ENCODE measurements around the gene OPRM1. TPM values are rescaled to one million over a fixed set of nuclear protein-coding genes. Genes with fewer than 3 reads are reported as not detected.

The OPRM1 gene
- total RNA-seq, 1 donor from 2014 or later: not detected

- Mint-ChIP-seq H3K27me3 (ENCODE audit: unreplicated experiment) (no peaks in the 10 kb centered on the region), H3K27ac (ENCODE audit: unreplicated experiment) (no peak overlapping the region), H3K9me3 (ENCODE audit: unreplicated experiment) (no peaks in the 10 kb centered on the region), H3K4me1 (ENCODE audit: unreplicated experiment) (peaks cover 40% of the 10 kb centered on the region), H3K4me3 (ENCODE audit: unreplicated experiment) (no peak overlapping the region), H3K36me3 (ENCODE audit: low read depth, unreplicated experiment) (no peaks in the 10 kb centered on the region)
- TF ChIP-seq CTCF (IDR thresholded peaks at IDR 0.05; ENCODE audit: unreplicated experiment): no peak
- DNase-seq (ENCODE audit: low spot score): no peak
Measured at GRCh38 chr6:154241581-154241980, 202.5 kb downstream of the OPRM1 start.

GRCh38 chr6:154242617-154243357 is 203.7 kb downstream of the OPRM1 start:
- peaks cover 2% of the 10 kb centered on the region for H3K27me3 Mint-ChIP-seq (ENCODE audit: unreplicated experiment)

GRCh38 chr6:154243793-154244750 is 205.0 kb downstream of the OPRM1 start:
- Mint-ChIP-seq H3K9me3 (ENCODE audit: unreplicated experiment) (no peaks in the 10 kb centered on the region), H3K27ac (ENCODE audit: unreplicated experiment) (peak overlapping the region; percentile 82), H3K27me3 (ENCODE audit: unreplicated experiment) (peaks cover 2% of the 10 kb centered on the region), H3K4me3 (ENCODE audit: unreplicated experiment) (peak overlapping the region; percentile 47), H3K4me1 (ENCODE audit: unreplicated experiment) (peaks cover 57% of the 10 kb centered on the region), H3K36me3 (ENCODE audit: low read depth, unreplicated experiment) (no peaks in the 10 kb centered on the region)
- no peak for TF ChIP-seq CTCF (IDR thresholded peaks at IDR 0.05; ENCODE audit: unreplicated experiment)
- DNase-seq (ENCODE audit: low spot score): no peak

More at GRCh38 chr6:154242617-154243357, 203.7 kb downstream of the OPRM1 start:
- no peak for TF ChIP-seq CTCF (IDR thresholded peaks at IDR 0.05; ENCODE audit: unreplicated experiment)
- Mint-ChIP-seq H3K4me3 (ENCODE audit: unreplicated experiment) (no peak overlapping the region), H3K36me3 (ENCODE audit: low read depth, unreplicated experiment) (no peaks in the 10 kb centered on the region), H3K9me3 (ENCODE audit: unreplicated experiment) (no peaks in the 10 kb centered on the region), H3K27ac (ENCODE audit: unreplicated experiment) (peak overlapping the region; percentile 70), H3K4me1 (ENCODE audit: unreplicated experiment) (peaks cover 49% of the 10 kb centered on the region)
- DNase-seq (ENCODE audit: low spot score): no peak

- Mint-ChIP-seq H3K36me3 (ENCODE audit: low read depth, unreplicated experiment) (no peaks in the 10 kb centered on the region), H3K27ac (ENCODE audit: unreplicated experiment) (peak overlapping the region; percentile 98), H3K4me1 (ENCODE audit: unreplicated experiment) (peaks cover 63% of the 10 kb centered on the region), H3K27me3 (ENCODE audit: unreplicated experiment) (peaks cover 2% of the 10 kb centered on the region), H3K9me3 (ENCODE audit: unreplicated experiment) (no peaks in the 10 kb centered on the region), H3K4me3 (ENCODE audit: unreplicated experiment) (peak overlapping the region; percentile 66)
- no peak for DNase-seq (ENCODE audit: low spot score)
- no peak for TF ChIP-seq CTCF (IDR thresholded peaks at IDR 0.05; ENCODE audit: unreplicated experiment)
Measured at GRCh38 chr6:154245506-154245905, 206.5 kb downstream of the OPRM1 start.

Measured in endothelial cell (in vitro differentiated cells).